DOHH2 (cell line): ENCODE measurements around the gene SLC28A1.

Experiments
- EZH2phosphoT487 ChIP-seq: fragments of 200-600 bp; sonication (generic); IDR thresholded peaks from 2 replicates; pipeline ENCODE4 v1.6.1; 2017; ENCODE audit warnings: borderline replicate concordance, mild to moderate bottlenecking, antibody characterized with exemption, low read length, moderate library complexity, mixed read lengths
- TF ChIP-seq, protein P1 (sequence below): fragments of 200-600 bp; sonication (generic); IDR thresholded peaks from one replicate; pipeline ENCODE4 v1.5.1; 2014; ENCODE audit warnings: antibody characterized with exemption, mild to moderate bottlenecking, low read depth, low read length; ENCODE audit not compliant: poor library complexity, severe bottlenecking

DNA sequence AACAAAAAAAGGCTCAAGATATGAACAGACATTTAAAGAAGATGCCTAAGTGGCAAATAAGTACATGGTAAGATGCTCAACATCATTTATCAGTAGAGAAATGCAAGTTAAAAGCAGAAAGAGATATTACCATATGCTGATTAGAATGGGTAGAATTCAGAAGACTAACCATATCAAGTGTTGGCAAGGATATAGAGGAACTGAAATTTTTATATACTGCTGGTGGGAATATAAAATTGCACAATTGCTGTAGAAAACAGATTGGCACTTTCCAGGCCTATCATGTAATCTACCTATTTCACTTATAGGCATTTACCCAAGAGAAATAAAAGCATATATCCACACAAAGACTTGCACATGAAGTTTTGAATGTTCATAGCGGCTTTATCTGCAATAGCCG, 17.1 kb downstream of the SLC28A1 start:
- TF ChIP-seq, protein P1, sequence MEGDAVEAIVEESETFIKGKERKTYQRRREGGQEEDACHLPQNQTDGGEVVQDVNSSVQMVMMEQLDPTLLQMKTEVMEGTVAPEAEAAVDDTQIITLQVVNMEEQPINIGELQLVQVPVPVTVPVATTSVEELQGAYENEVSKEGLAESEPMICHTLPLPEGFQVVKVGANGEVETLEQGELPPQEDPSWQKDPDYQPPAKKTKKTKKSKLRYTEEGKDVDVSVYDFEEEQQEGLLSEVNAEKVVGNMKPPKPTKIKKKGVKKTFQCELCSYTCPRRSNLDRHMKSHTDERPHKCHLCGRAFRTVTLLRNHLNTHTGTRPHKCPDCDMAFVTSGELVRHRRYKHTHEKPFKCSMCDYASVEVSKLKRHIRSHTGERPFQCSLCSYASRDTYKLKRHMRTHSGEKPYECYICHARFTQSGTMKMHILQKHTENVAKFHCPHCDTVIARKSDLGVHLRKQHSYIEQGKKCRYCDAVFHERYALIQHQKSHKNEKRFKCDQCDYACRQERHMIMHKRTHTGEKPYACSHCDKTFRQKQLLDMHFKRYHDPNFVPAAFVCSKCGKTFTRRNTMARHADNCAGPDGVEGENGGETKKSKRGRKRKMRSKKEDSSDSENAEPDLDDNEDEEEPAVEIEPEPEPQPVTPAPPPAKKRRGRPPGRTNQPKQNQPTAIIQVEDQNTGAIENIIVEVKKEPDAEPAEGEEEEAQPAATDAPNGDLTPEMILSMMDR, result no peak
- TF ChIP-seq EZH2phosphoT487, result no peak
